Mucosa of rectum (tissue), 2 donors: ENCODE data around the gene PACRG.

ENCODE experiments used
- H3K27ac ChIP-seq, 2 donors: one replicate each; pipeline ENCODE4 v1.7.0; 2013; ENCODE audit warnings: inconsistent platforms in 2 of 2, low read depth in 2 of 2, low read length in 2 of 2
- H3K27me3 ChIP-seq, 2 donors: one replicate each; pipeline ENCODE4 v1.7.0; 2013; ENCODE audit warnings: low read length in 2 of 2; ENCODE audit not compliant: control insufficient read depth in 2 of 2, insufficient read depth in 2 of 2
- H3K36me3 ChIP-seq, 2 donors: one replicate each; pipeline ENCODE4 v1.7.0; 2013; ENCODE audit warnings: low read length in 2 of 2; ENCODE audit not compliant: control insufficient read depth in 2 of 2, insufficient read depth in 2 of 2
- H3K4me1 ChIP-seq, 2 donors: one replicate each; pipeline ENCODE4 v1.7.0; 2013; ENCODE audit warnings: low read length in 2 of 2, mild to moderate bottlenecking in 1 of 2; ENCODE audit not compliant: control insufficient read depth in 2 of 2, insufficient read depth in 2 of 2
- H3K4me3 ChIP-seq, 2 donors: one replicate each; pipeline ENCODE4 v1.7.0; 2013; ENCODE audit warnings: low read length in 2 of 2
- H3K9ac ChIP-seq, 2 donors: one replicate each; pipeline ENCODE4 v1.7.0; 2013; ENCODE audit warnings: low read length in 2 of 2, low read depth in 1 of 2, mild to moderate bottlenecking in 1 of 2
- H3K9me3 ChIP-seq, 2 donors: one replicate each; pipeline ENCODE4 v1.7.0; 2013; ENCODE audit warnings: low read length in 2 of 2; ENCODE audit not compliant: control insufficient read depth in 2 of 2
- donor health status: healthy.
- donor health status: Normal muscosa, but diverticular disease.

Gene PACRG

GRCh38 chr6:163038317-163038716 lies 310.5 kb downstream of the PACRG start:
- Histone ChIP-seq H3K27ac (no peak overlapping the region), H3K9ac (no peak overlapping the region), H3K27me3 (no peaks in the 10 kb centered on the region), H3K9me3 (no peaks in the 10 kb centered on the region), H3K4me1 (no peaks in the 10 kb centered on the region), H3K4me3 (no peak overlapping the region), H3K36me3 (no peaks in the 10 kb centered on the region)

GRCh38 chr6:163048345-163048744 lies 320.6 kb downstream of the PACRG start:
- Histone ChIP-seq H3K27me3 (no peaks in the 10 kb centered on the region), H3K9me3 (no peaks in the 10 kb centered on the region), H3K9ac (no peak overlapping the region), H3K4me3 (no peak overlapping the region), H3K36me3 (no peaks in the 10 kb centered on the region), H3K4me1 (no peaks in the 10 kb centered on the region), H3K27ac (no peak overlapping the region)

- H3K27ac ChIP-seq: no peak overlapping the region
- no peaks in the 10 kb centered on the region for H3K36me3 ChIP-seq
- H3K4me1 ChIP-seq: no peaks in the 10 kb centered on the region
Measured at GRCh38 chr6:163053667-163054344, 326.0 kb downstream of the PACRG start.

GRCh38 chr6:163054641-163055040 lies 326.9 kb downstream of the PACRG start:
- H3K9ac ChIP-seq: no peak overlapping the region
- no peaks in the 10 kb centered on the region for H3K4me1 ChIP-seq
- H3K36me3 ChIP-seq: no peaks in the 10 kb centered on the region
- no peaks in the 10 kb centered on the region for H3K9me3 ChIP-seq
- no peak overlapping the region for H3K4me3 ChIP-seq
- H3K27ac ChIP-seq: no peak overlapping the region
- no peaks in the 10 kb centered on the region for H3K27me3 ChIP-seq

More at GRCh38 chr6:163053667-163054344, 326.0 kb downstream of the PACRG start:
- Histone ChIP-seq H3K27me3 (no peaks in the 10 kb centered on the region), H3K4me3 (no peak overlapping the region), H3K9ac (no peak overlapping the region), H3K9me3 (no peaks in the 10 kb centered on the region)

GRCh38 chr6:163057260-163057659 lies 329.5 kb downstream of the PACRG start:
- Histone ChIP-seq H3K4me3 (no peak overlapping the region), H3K9me3 (no peaks in the 10 kb centered on the region), H3K27ac (no peak overlapping the region), H3K36me3 (no peaks in the 10 kb centered on the region), H3K4me1 (no peaks in the 10 kb centered on the region), H3K9ac (no peak overlapping the region), H3K27me3 (no peaks in the 10 kb centered on the region)

GRCh38 chr6:163062790-163063189 lies 335.0 kb downstream of the PACRG start:
- H3K27ac ChIP-seq: no peak overlapping the region
- no peaks in the 10 kb centered on the region for H3K36me3 ChIP-seq
- H3K27me3 ChIP-seq: no peaks in the 10 kb centered on the region
- no peaks in the 10 kb centered on the region for H3K4me1 ChIP-seq
- no peak overlapping the region for H3K4me3 ChIP-seq
- no peaks in the 10 kb centered on the region for H3K9me3 ChIP-seq
- H3K9ac ChIP-seq: no peak overlapping the region

- no peaks in the 10 kb centered on the region for H3K4me1 ChIP-seq
- no peaks in the 10 kb centered on the region for H3K27me3 ChIP-seq
- H3K9ac ChIP-seq: no peak overlapping the region
- no peaks in the 10 kb centered on the region for H3K36me3 ChIP-seq
- no peak overlapping the region for H3K4me3 ChIP-seq
- H3K27ac ChIP-seq: no peak overlapping the region
- H3K9me3 ChIP-seq: no peaks in the 10 kb centered on the region
Measured at GRCh38 chr6:163063561-163063960, 335.8 kb downstream of the PACRG start.

- Histone ChIP-seq H3K27ac (no peak overlapping the region), H3K27me3 (no peaks in the 10 kb centered on the region), H3K9ac (no peak overlapping the region), H3K9me3 (no peaks in the 10 kb centered on the region), H3K4me1 (no peaks in the 10 kb centered on the region), H3K4me3 (no peak overlapping the region), H3K36me3 (no peaks in the 10 kb centered on the region)
Measured at GRCh38 chr6:163064397-163064796, 336.6 kb downstream of the PACRG start.

GRCh38 chr6:163066200-163066599 lies 338.4 kb downstream of the PACRG start:
- Histone ChIP-seq H3K9ac (no peak overlapping the region), H3K4me1 (no peaks in the 10 kb centered on the region), H3K27ac (no peak overlapping the region), H3K27me3 (no peaks in the 10 kb centered on the region), H3K9me3 (no peaks in the 10 kb centered on the region), H3K36me3 (no peaks in the 10 kb centered on the region), H3K4me3 (no peak overlapping the region)

- Histone ChIP-seq H3K4me1 (no peaks in the 10 kb centered on the region), H3K4me3 (no peak overlapping the region), H3K27ac (no peak overlapping the region), H3K9ac (no peak overlapping the region), H3K27me3 (no peaks in the 10 kb centered on the region), H3K9me3 (no peaks in the 10 kb centered on the region), H3K36me3 (no peaks in the 10 kb centered on the region)
Measured at GRCh38 chr6:163077134-163077533, 349.4 kb downstream of the PACRG start.

- Histone ChIP-seq H3K27me3 (no peaks in the 10 kb centered on the region), H3K36me3 (no peaks in the 10 kb centered on the region), H3K4me3 (no peak overlapping the region), H3K9ac (no peak overlapping the region), H3K9me3 (no peaks in the 10 kb centered on the region), H3K27ac (no peak overlapping the region), H3K4me1 (no peaks in the 10 kb centered on the region)
Measured at GRCh38 chr6:163078712-163079111, 350.9 kb downstream of the PACRG start.
